Measurements from ENCODE around the gene ZHX3.

GRCh38 chr20:41316051-41316450, 1.5 kb downstream of the ZHX3 start:
- no peak for TF ChIP-seq EP300 (IDR thresholded peaks at IDR 0.05)
- TF ChIP-seq CTCF (IDR thresholded peaks at IDR 0.05) = no peak
